ENCODE data around the gene SHISA2.

SHISA2 gene

GRCh38 chr13:26048741-26049140, 3.1 kb downstream of the SHISA2 start:
- H2AFZ ChIP-seq (ENCODE audit: low read length, unreplicated experiment) = no peak overlapping the region
- no peak overlapping the region for H3K27ac ChIP-seq (ENCODE audit: low read depth, low read length)
- H3K36me3 ChIP-seq (ENCODE audit: insufficient read depth, low read length) = no peaks in the 10 kb centered on the region
- peaks cover 62% of the 10 kb centered on the region for H3K27me3 ChIP-seq (ENCODE audit: insufficient read depth, low read length)
- H3K79me2 ChIP-seq (ENCODE audit: control insufficient read depth, insufficient read depth, low read length, unreplicated experiment) = no peaks in the 10 kb centered on the region
- no peak overlapping the region for H3K4me3 ChIP-seq (ENCODE audit: low read depth, low read length)
- H3K4me1 ChIP-seq (ENCODE audit: control insufficient read depth, insufficient read depth, low read length, unreplicated experiment) = no peaks in the 10 kb centered on the region

- no peak overlapping the region for H3K27ac ChIP-seq (ENCODE audit: low read depth, low read length)
- H3K36me3 ChIP-seq (ENCODE audit: insufficient read depth, low read length) = no peaks in the 10 kb centered on the region
- no peak overlapping the region for H2AFZ ChIP-seq (ENCODE audit: low read length, unreplicated experiment)
- no peaks in the 10 kb centered on the region for H3K4me1 ChIP-seq (ENCODE audit: control insufficient read depth, insufficient read depth, low read length, unreplicated experiment)
- H3K79me2 ChIP-seq (ENCODE audit: control insufficient read depth, insufficient read depth, low read length, unreplicated experiment) = no peaks in the 10 kb centered on the region
- no peak overlapping the region for H3K4me3 ChIP-seq (ENCODE audit: low read depth, low read length)
- H3K27me3 ChIP-seq (ENCODE audit: insufficient read depth, low read length) = peaks cover 54% of the 10 kb centered on the region
Measured at GRCh38 chr13:26047040-26047439, 4.8 kb downstream of the SHISA2 start.

GRCh38 chr13:26046639-26047038, 5.2 kb downstream of the SHISA2 start:
- no peak overlapping the region for H3K27ac ChIP-seq (ENCODE audit: low read depth, low read length)
- no peak overlapping the region for H3K4me3 ChIP-seq (ENCODE audit: low read depth, low read length)
- no peaks in the 10 kb centered on the region for H3K36me3 ChIP-seq (ENCODE audit: insufficient read depth, low read length)
- peaks cover 50% of the 10 kb centered on the region for H3K27me3 ChIP-seq (ENCODE audit: insufficient read depth, low read length)
- H3K4me1 ChIP-seq (ENCODE audit: control insufficient read depth, insufficient read depth, low read length, unreplicated experiment) = no peaks in the 10 kb centered on the region
- H2AFZ ChIP-seq (ENCODE audit: low read length, unreplicated experiment) = no peak overlapping the region
- H3K79me2 ChIP-seq (ENCODE audit: control insufficient read depth, insufficient read depth, low read length, unreplicated experiment) = no peaks in the 10 kb centered on the region

- H3K27me3 ChIP-seq (ENCODE audit: insufficient read depth, low read length) = peaks cover 35% of the 10 kb centered on the region
- no peaks in the 10 kb centered on the region for H3K36me3 ChIP-seq (ENCODE audit: insufficient read depth, low read length)
- no peak overlapping the region for H2AFZ ChIP-seq (ENCODE audit: low read length, unreplicated experiment)
- no peak overlapping the region for H3K4me3 ChIP-seq (ENCODE audit: low read depth, low read length)
- H3K79me2 ChIP-seq (ENCODE audit: control insufficient read depth, insufficient read depth, low read length, unreplicated experiment) = no peaks in the 10 kb centered on the region
- H3K27ac ChIP-seq (ENCODE audit: low read depth, low read length) = no peak overlapping the region
- no peaks in the 10 kb centered on the region for H3K4me1 ChIP-seq (ENCODE audit: control insufficient read depth, insufficient read depth, low read length, unreplicated experiment)
Measured at GRCh38 chr13:26045142-26045541, 6.7 kb downstream of the SHISA2 start.

GRCh38 chr13:26042785-26043184, 9.0 kb downstream of the SHISA2 start:
- Histone ChIP-seq H3K4me3 (ENCODE audit: low read depth, low read length) (no peak overlapping the region), H2AFZ (ENCODE audit: low read length, unreplicated experiment) (no peak overlapping the region), H3K36me3 (ENCODE audit: insufficient read depth, low read length) (no peaks in the 10 kb centered on the region), H3K27me3 (ENCODE audit: insufficient read depth, low read length) (peaks cover 16% of the 10 kb centered on the region; the same call in 1 of the 2 replicates), H3K27ac (ENCODE audit: low read depth, low read length) (no peak overlapping the region), H3K4me1 (ENCODE audit: control insufficient read depth, insufficient read depth, low read length, unreplicated experiment) (no peaks in the 10 kb centered on the region), H3K79me2 (ENCODE audit: control insufficient read depth, insufficient read depth, low read length, unreplicated experiment) (no peaks in the 10 kb centered on the region)

- Histone ChIP-seq H3K79me2 (ENCODE audit: control insufficient read depth, insufficient read depth, low read length, unreplicated experiment) (no peaks in the 10 kb centered on the region), H3K4me3 (ENCODE audit: low read depth, low read length) (no peak overlapping the region), H3K27me3 (ENCODE audit: insufficient read depth, low read length) (0 out of 2 replicates have a peak, but pooled peaks cover 9% of the 10 kb centered on the region), H3K36me3 (ENCODE audit: insufficient read depth, low read length) (no peaks in the 10 kb centered on the region), H2AFZ (ENCODE audit: low read length, unreplicated experiment) (no peak overlapping the region), H3K27ac (ENCODE audit: low read depth, low read length) (no peak overlapping the region), H3K4me1 (ENCODE audit: control insufficient read depth, insufficient read depth, low read length, unreplicated experiment) (no peaks in the 10 kb centered on the region)
Measured at GRCh38 chr13:26041444-26041843, 10.4 kb downstream of the SHISA2 start.

GRCh38 chr13:26038931-26039475, 12.8 kb downstream of the SHISA2 start:
- H3K27me3 ChIP-seq (ENCODE audit: insufficient read depth, low read length) = 0 out of 2 replicates have a peak, but pooled peaks cover 9% of the 10 kb centered on the region
- H3K79me2 ChIP-seq (ENCODE audit: control insufficient read depth, insufficient read depth, low read length, unreplicated experiment) = no peaks in the 10 kb centered on the region
- no peaks in the 10 kb centered on the region for H3K36me3 ChIP-seq (ENCODE audit: insufficient read depth, low read length)
- no peak overlapping the region for H3K27ac ChIP-seq (ENCODE audit: low read depth, low read length)
- H3K4me3 ChIP-seq (ENCODE audit: low read depth, low read length) = no peak overlapping the region
- no peak overlapping the region for H2AFZ ChIP-seq (ENCODE audit: low read length, unreplicated experiment)
- H3K4me1 ChIP-seq (ENCODE audit: control insufficient read depth, insufficient read depth, low read length, unreplicated experiment) = no peaks in the 10 kb centered on the region

GRCh38 chr13:26037302-26037701, 14.5 kb downstream of the SHISA2 start:
- no peak overlapping the region for H2AFZ ChIP-seq (ENCODE audit: low read length, unreplicated experiment)
- no peak overlapping the region for H3K27ac ChIP-seq (ENCODE audit: low read depth, low read length)
- H3K79me2 ChIP-seq (ENCODE audit: control insufficient read depth, insufficient read depth, low read length, unreplicated experiment) = no peaks in the 10 kb centered on the region
- H3K4me1 ChIP-seq (ENCODE audit: control insufficient read depth, insufficient read depth, low read length, unreplicated experiment) = no peaks in the 10 kb centered on the region
- H3K27me3 ChIP-seq (ENCODE audit: insufficient read depth, low read length) = 0 out of 2 replicates have a peak, but pooled peaks cover 3% of the 10 kb centered on the region
- no peaks in the 10 kb centered on the region for H3K36me3 ChIP-seq (ENCODE audit: insufficient read depth, low read length)
- H3K4me3 ChIP-seq (ENCODE audit: low read depth, low read length) = no peak overlapping the region

- Histone ChIP-seq H2AFZ (ENCODE audit: low read length, unreplicated experiment) (no peak overlapping the region), H3K27ac (ENCODE audit: low read depth, low read length) (no peak overlapping the region), H3K4me1 (ENCODE audit: control insufficient read depth, insufficient read depth, low read length, unreplicated experiment) (no peaks in the 10 kb centered on the region), H3K36me3 (ENCODE audit: insufficient read depth, low read length) (no peaks in the 10 kb centered on the region), H3K79me2 (ENCODE audit: control insufficient read depth, insufficient read depth, low read length, unreplicated experiment) (no peaks in the 10 kb centered on the region), H3K27me3 (ENCODE audit: insufficient read depth, low read length) (no peaks in the 10 kb centered on the region), H3K4me3 (ENCODE audit: low read depth, low read length) (no peak overlapping the region)
Measured at GRCh38 chr13:26036383-26036782, 15.4 kb downstream of the SHISA2 start.

- H2AFZ ChIP-seq (ENCODE audit: low read length, unreplicated experiment) = no peak overlapping the region
Measured at GRCh38 chr13:26034018-26034417, 17.8 kb downstream of the SHISA2 start.

GRCh38 chr13:26030331-26030730, 21.5 kb downstream of the SHISA2 start:
- H3K36me3 ChIP-seq (ENCODE audit: insufficient read depth, low read length) = no peaks in the 10 kb centered on the region
- H3K27me3 ChIP-seq (ENCODE audit: insufficient read depth, low read length) = no peaks in the 10 kb centered on the region
- H3K79me2 ChIP-seq (ENCODE audit: control insufficient read depth, insufficient read depth, low read length, unreplicated experiment) = no peaks in the 10 kb centered on the region
- H3K27ac ChIP-seq (ENCODE audit: low read depth, low read length) = no peak overlapping the region
- no peak overlapping the region for H3K4me3 ChIP-seq (ENCODE audit: low read depth, low read length)
- no peak overlapping the region for H2AFZ ChIP-seq (ENCODE audit: low read length, unreplicated experiment)
- no peaks in the 10 kb centered on the region for H3K4me1 ChIP-seq (ENCODE audit: control insufficient read depth, insufficient read depth, low read length, unreplicated experiment)

More at GRCh38 chr13:26034018-26034417, 17.8 kb downstream of the SHISA2 start:
- Histone ChIP-seq H3K27me3 (ENCODE audit: insufficient read depth, low read length) (no peaks in the 10 kb centered on the region), H3K4me3 (ENCODE audit: low read depth, low read length) (no peak overlapping the region), H3K79me2 (ENCODE audit: control insufficient read depth, insufficient read depth, low read length, unreplicated experiment) (no peaks in the 10 kb centered on the region), H3K4me1 (ENCODE audit: control insufficient read depth, insufficient read depth, low read length, unreplicated experiment) (no peaks in the 10 kb centered on the region), H3K27ac (ENCODE audit: low read depth, low read length) (no peak overlapping the region), H3K36me3 (ENCODE audit: insufficient read depth, low read length) (no peaks in the 10 kb centered on the region)

Data from ACC112 (cell line).